SK-N-SH (cell line): ENCODE results near the gene EMP3.

Source experiments
- CTCF ChIP-seq: fragments of 200-600 bp; sonication (generic); IDR thresholded peaks from 2 replicates; pipeline ENCODE4 v1.6.1; 2017; ENCODE audit warnings: antibody characterized with exemption, mild to moderate bottlenecking, moderate library complexity
- ELF1 ChIP-seq: IDR thresholded peaks from 2 replicates; pipeline ENCODE4 v1.4.0; 2012
- EP300 ChIP-seq, 2 experiments: IDR thresholded peaks; 2 replicates each; pipeline versions ENCODE4 v1.4.0 to v1.6.1; 2012; ENCODE audit warnings: borderline replicate concordance in 1 of 2, low read depth in 1 of 2, low read length in 1 of 2
- EZH2phosphoT487 ChIP-seq: fragments of 200-600 bp; sonication (generic); IDR thresholded peaks from 2 replicates; pipeline ENCODE4 v1.6.1; 2017; ENCODE audit warnings: low read depth, mixed run types, mild to moderate bottlenecking, antibody characterized with exemption, moderate library complexity, borderline replicate concordance
- JUND ChIP-seq: IDR thresholded peaks from 2 replicates; pipeline ENCODE4 v1.4.0; 2012
- NFIC ChIP-seq: IDR thresholded peaks from 2 replicates; pipeline ENCODE4 v1.4.0; 2012; ENCODE audit warnings: borderline replicate concordance
- REST ChIP-seq: IDR thresholded peaks from 2 replicates; pipeline ENCODE4 v1.6.1; 2012; ENCODE audit warnings: mild to moderate bottlenecking, low read depth, low read length, moderate library complexity
- RFX5 ChIP-seq: IDR thresholded peaks from 2 replicates; pipeline ENCODE4 v1.6.1; 2012; ENCODE audit warnings: mild to moderate bottlenecking, improper control_type of control experiment, low read length
- SMC3 ChIP-seq: IDR thresholded peaks from 2 replicates; pipeline ENCODE4 v1.6.1; 2012; ENCODE audit warnings: low read depth, low read length, improper control_type of control experiment
- YY1 ChIP-seq: IDR thresholded peaks from 2 replicates; pipeline ENCODE4 v1.4.0; 2012; ENCODE audit warnings: low read depth, mild to moderate bottlenecking
- TF ChIP-seq, protein P1 (sequence below): IDR thresholded peaks from 2 replicates; pipeline ENCODE4; 2012

- no peak for TF ChIP-seq RFX5
- TF ChIP-seq JUND, result no peak
- no peak for TF ChIP-seq NFIC
- TF ChIP-seq ELF1, result no peak
- TF ChIP-seq EZH2phosphoT487, result no peak
- no peak for TF ChIP-seq EP300 (IDR thresholded peaks at IDR 0.05; ENCODE audit: borderline replicate concordance in 1 of 2, low read depth in 1 of 2, low read length in 1 of 2)
- TF ChIP-seq SMC3, result no peak
- no peak for TF ChIP-seq REST
- TF ChIP-seq YY1, result peak; percentile 59
- no peak for TF ChIP-seq CTCF
- TF ChIP-seq, protein P1, sequence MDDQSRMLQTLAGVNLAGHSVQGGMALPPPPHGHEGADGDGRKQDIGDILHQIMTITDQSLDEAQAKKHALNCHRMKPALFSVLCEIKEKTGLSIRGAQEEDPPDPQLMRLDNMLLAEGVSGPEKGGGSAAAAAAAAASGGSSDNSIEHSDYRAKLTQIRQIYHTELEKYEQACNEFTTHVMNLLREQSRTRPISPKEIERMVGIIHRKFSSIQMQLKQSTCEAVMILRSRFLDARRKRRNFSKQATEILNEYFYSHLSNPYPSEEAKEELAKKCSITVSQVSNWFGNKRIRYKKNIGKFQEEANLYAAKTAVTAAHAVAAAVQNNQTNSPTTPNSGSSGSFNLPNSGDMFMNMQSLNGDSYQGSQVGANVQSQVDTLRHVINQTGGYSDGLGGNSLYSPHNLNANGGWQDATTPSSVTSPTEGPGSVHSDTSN, result no peak
Measured at GRCh38 chr19:48332351-48332661, 7.0 kb downstream of the EMP3 start.
